ENCODE results near the gene MAK. TPM values are rescaled to one million over a fixed set of nuclear protein-coding genes. Genes with fewer than 3 reads are reported as not detected.
A peak's percentile ranks its signal among the peaks of the same experiment; 100 is the strongest.

The MAK gene
- total RNA-seq, 1 experiment from 2014 or later: 0.07 TPM

GRCh38 chr6:10733863-10734262 lies 104.5 kb downstream of the MAK start:
- TF ChIP-seq TEAD4 (CRISPR knock-in tag; IDR thresholded peaks at IDR 0.05) (no peak), SMAD4 (CRISPR knock-in tag; IDR thresholded peaks at IDR 0.05) (no peak), RORB (CRISPR knock-in tag; IDR thresholded peaks at IDR 0.05) (no peak), ELF4 (CRISPR knock-in tag; IDR thresholded peaks at IDR 0.05; ENCODE audit: low read depth) (no peak), ZBTB43 (CRISPR knock-in tag; IDR thresholded peaks at IDR 0.05) (no peak), NR1H2 (CRISPR knock-in tag; IDR thresholded peaks at IDR 0.05) (no peak), GRHL2 (CRISPR knock-in tag; IDR thresholded peaks at IDR 0.05; ENCODE audit: insufficient replicate concordance, severe bottlenecking) (no peak), AR (CRISPR knock-in tag; IDR thresholded peaks at IDR 0.05) (no peak), ZBTB21 (CRISPR knock-in tag; IDR thresholded peaks at IDR 0.05; ENCODE audit: borderline replicate concordance) (no peak), IRF2 (CRISPR knock-in tag; IDR thresholded peaks at IDR 0.05; ENCODE audit: borderline replicate concordance, low read depth) (no peak), FOXJ3 (CRISPR knock-in tag; IDR thresholded peaks at IDR 0.05; ENCODE audit: borderline replicate concordance) (no peak), ATF6 (CRISPR knock-in tag; IDR thresholded peaks at IDR 0.05) (no peak), PRRX2 (CRISPR knock-in tag; IDR thresholded peaks at IDR 0.05) (no peak), TCF7 (CRISPR knock-in tag; IDR thresholded peaks at IDR 0.05; ENCODE audit: low read depth) (no peak), FOXP4 (CRISPR knock-in tag; IDR thresholded peaks at IDR 0.05) (no peak), JUN (CRISPR knock-in tag; IDR thresholded peaks at IDR 0.05) (no peak), ZNF423 (CRISPR knock-in tag; IDR thresholded peaks at IDR 0.05) (no peak), ZNF396 (CRISPR knock-in tag; IDR thresholded peaks at IDR 0.05; ENCODE audit: borderline replicate concordance) (no peak)
- Mint-ChIP-seq H3K27ac (peak overlapping the region; percentile 57; the same call in 1 of the 2 replicates), H3K27me3 (ENCODE audit: low read depth) (no peaks in the 10 kb centered on the region), H3K36me3 (peaks cover 33% of the 10 kb centered on the region), H3K9me3 (no peaks in the 10 kb centered on the region), H3K4me3 (no peak overlapping the region), H3K4me1 (no peaks in the 10 kb centered on the region)
- CTCF ChIA-PET: no interaction called here
- no peak for ATAC-seq
- DNase-seq (ENCODE audit: low spot score): no peak
- POLR2A ChIA-PET: no interaction called here

GRCh38 chr6:10733151-10733715 lies 105.1 kb downstream of the MAK start:
- DNase-seq (ENCODE audit: low spot score): no peak
- Mint-ChIP-seq H3K9me3 (no peaks in the 10 kb centered on the region), H3K27ac (peak overlapping the region; percentile 57), H3K4me1 (no peaks in the 10 kb centered on the region), H3K4me3 (no peak overlapping the region), H3K27me3 (ENCODE audit: low read depth) (no peaks in the 10 kb centered on the region), H3K36me3 (peaks cover 39% of the 10 kb centered on the region)
- ATAC-seq: no peak; the same call in none of the 2 replicates
- ChIA-PET CTCF (interaction anchor here (1.0 kb wide), 1 partner anchor 14 kb away, joined by 3 read pairs; no protein-coding TSS in a partner anchor), POLR2A (interaction anchor here (0.6 kb wide), 1 partner anchor 11 kb away, joined by 3 read pairs; no protein-coding TSS in a partner anchor)
- TF ChIP-seq PRDM15 (CRISPR knock-in tag; IDR thresholded peaks at IDR 0.05): peak; percentile 68
- no peak for TF ChIP-seq TEAD1 (CRISPR knock-in tag; IDR thresholded peaks at IDR 0.05)
- TF ChIP-seq NFYB (CRISPR knock-in tag; conservative IDR thresholded peaks at IDR 0.05; ENCODE audit: low read depth): peak; percentile 86

Measured in WTC11 (cell line).